Caco-2 (cell line): ENCODE results near the gene MRPS25. TPM values are rescaled to one million over a fixed set of nuclear protein-coding genes. Genes with fewer than 3 reads are reported as not detected.

Experiments
- BruUV-seq: library from RNA; stranded (reverse); fragments of 400-500 nt; replicated peaks from 2 replicates; lab custom pipeline; 2021; lab: Mats Ljungman, UMichigan
- CTCF ChIA-PET: fragments of 300-600 bp; sonication (Branson Sonifier 250); formaldehyde crosslinking; loops from one replicate; lab custom pipeline; 2022; ENCODE audit warnings: antibody characterized with exemption; lab: Charles Lee
- POLR2A ChIA-PET: fragments of 300-600 bp; sonication (Branson Sonifier 250); formaldehyde crosslinking; loops from one replicate; lab custom pipeline; 2022; ENCODE audit warnings: antibody characterized with exemption; lab: Charles Lee
- DNase-seq, 2 experiments: peaks; one replicate each; pipeline versions ENCODE4 v3.0.0 to v3.0.0-alpha.2; 2020 to 2022
- H3K27me3 ChIP-seq: replicated peaks from 2 replicates; pipeline ENCODE4 v1.6.0; 2011; ENCODE audit warnings: low read length; ENCODE audit not compliant: control insufficient read depth, insufficient read depth
- H3K36me3 ChIP-seq: 2 replicates; pipeline ENCODE4 v1.5.1; 2011; ENCODE audit warnings: low read length; ENCODE audit not compliant: control insufficient read depth, insufficient read depth
- H3K4me1 ChIP-seq: fragments of 250-450 bp; sonication (Bioruptor Pico); 2 replicates; pipeline ENCODE4 v1.5.1; 2020; ENCODE audit warnings: mild to moderate bottlenecking
- H3K4me3 ChIP-seq: 2 replicates; pipeline ENCODE4 v1.5.1; 2011; ENCODE audit warnings: low read depth, mild to moderate bottlenecking, control low read depth, low read length
- H3K9me3 ChIP-seq: fragments of 250-450 bp; sonication (Bioruptor Pico); 2 replicates; pipeline ENCODE4 v1.5.1; 2020; ENCODE audit warnings: mild to moderate bottlenecking, moderate library complexity
- H3K27ac Mint-ChIP-seq: one replicate; pipeline ENCODE4 v1.8.0; 2022; ENCODE audit warnings: mixed read lengths; ENCODE audit not compliant: unreplicated experiment
- H3K27me3 Mint-ChIP-seq: one replicate; pipeline ENCODE4 v1.8.0; 2022; ENCODE audit warnings: mixed read lengths; ENCODE audit not compliant: insufficient read depth, unreplicated experiment
- H3K36me3 Mint-ChIP-seq: one replicate; pipeline ENCODE4 v1.8.0; 2022; ENCODE audit warnings: mild to moderate bottlenecking, mixed read lengths; ENCODE audit not compliant: insufficient read depth, unreplicated experiment
- H3K4me1 Mint-ChIP-seq: one replicate; pipeline ENCODE4 v1.8.0; 2022; ENCODE audit warnings: low read depth, mixed read lengths; ENCODE audit not compliant: unreplicated experiment
- H3K4me3 Mint-ChIP-seq: one replicate; pipeline ENCODE4 v1.8.0; 2022; ENCODE audit warnings: mild to moderate bottlenecking, moderate library complexity, mixed read lengths; ENCODE audit not compliant: unreplicated experiment
- H3K9me3 Mint-ChIP-seq: one replicate; pipeline ENCODE4 v1.8.0; 2022; ENCODE audit warnings: mixed read lengths; ENCODE audit not compliant: unreplicated experiment
- CTCF ChIP-seq, 2 experiments: fragments of 200-600 bp in 1 of 2; IDR thresholded peaks; 1 replicate in 1 of 2; 2 replicates in 1 of 2; pipeline versions ENCODE4 v1.5.1 to v1.8.0; 2011 to 2022; ENCODE audit warnings: antibody characterized with exemption in 1 of 2, control low read depth in 1 of 2, inconsistent platforms in 1 of 2, low read depth in 1 of 2, low read length in 1 of 2, mild to moderate bottlenecking in 1 of 2, moderate library complexity in 1 of 2; ENCODE audit not compliant: insufficient read depth in 1 of 2, severe bottlenecking in 1 of 2, unreplicated experiment in 1 of 2
- intact Hi-C: fragments of 100-400 bp; cut with micrococcal nuclease; formaldehyde crosslinking; loops from one replicate; pipeline ENCODE4 v1.10.0; 2022; ENCODE audit not compliant: unreplicated experiment
- total RNA-seq: library from RNA; stranded (reverse); gene quantifications from 2 replicates; pipeline ENCODE4 v1.2.3, GENCODE V29; 2022

MRPS25 gene
- total RNA-seq, 1 experiment from 2014 or later, result 53.3 TPM

- no peaks in the 10 kb centered on the region for H3K27me3 Mint-ChIP-seq
- peaks cover 66% of the 10 kb centered on the region for H3K36me3 Mint-ChIP-seq
- Histone ChIP-seq H3K9me3 (no peaks in the 10 kb centered on the region), H3K36me3 (peaks cover 1% of the 10 kb centered on the region; the same call in 1 of the 2 replicates), H3K4me3 (no peak overlapping the region), H3K4me1 (peaks cover 11% of the 10 kb centered on the region; the same call in 1 of the 2 replicates), H3K27me3 (no peaks in the 10 kb centered on the region)
- no peak overlapping the region for H3K27ac Mint-ChIP-seq
- no peak overlapping the region for H3K4me3 Mint-ChIP-seq
- H3K4me1 Mint-ChIP-seq, result no peaks in the 10 kb centered on the region
- no peak for DNase-seq
- no peaks in the 10 kb centered on the region for H3K9me3 Mint-ChIP-seq
- intact Hi-C loops, result loop anchor here (5.0 kb wide), 1 partner anchor 87 kb away; no protein-coding TSS in a partner anchor
- ChIA-PET POLR2A (no interaction called here), CTCF (no interaction called here)
- TF ChIP-seq CTCF (IDR thresholded peaks at IDR 0.05; ENCODE audit: insufficient read depth in 1 of 2, low read depth in 1 of 2, low read length in 1 of 2, severe bottlenecking in 1 of 2, unreplicated experiment in 1 of 2), result no peak
- no TSS peak for BruUV-seq
Observed at GRCh38 chr3:15014606-15015328, 50.3 kb downstream of the MRPS25 start.

- H3K4me3 ChIP-seq, result no peak overlapping the region
- Mint-ChIP-seq H3K4me1 (peaks cover 7% of the 10 kb centered on the region), H3K27me3 (no peaks in the 10 kb centered on the region), H3K4me3 (no peak overlapping the region), H3K27ac (no peak overlapping the region), H3K36me3 (peaks cover 71% of the 10 kb centered on the region), H3K9me3 (no peaks in the 10 kb centered on the region)
- H3K36me3 ChIP-seq, result peaks cover 1% of the 10 kb centered on the region; the same call in 1 of the 2 replicates
- no peak for TF ChIP-seq CTCF (IDR thresholded peaks at IDR 0.05; ENCODE audit: insufficient read depth in 1 of 2, low read depth in 1 of 2, low read length in 1 of 2, severe bottlenecking in 1 of 2, unreplicated experiment in 1 of 2)
- no peaks in the 10 kb centered on the region for H3K27me3 ChIP-seq
- ChIA-PET CTCF (interaction anchor here (0.6 kb wide), 1 partner anchor 56 kb away, joined by 3 read pairs; no protein-coding TSS in a partner anchor), POLR2A (no interaction called here)
- intact Hi-C loops, result no loop called here
- no peak for DNase-seq
- H3K9me3 ChIP-seq, result no peaks in the 10 kb centered on the region
- H3K4me1 ChIP-seq, result peaks cover 11% of the 10 kb centered on the region; the same call in 1 of the 2 replicates
- BruUV-seq, result no TSS peak
Observed at GRCh38 chr3:15011174-15011573, 53.9 kb downstream of the MRPS25 start.

GRCh38 chr3:15010664-15011063 lies 54.5 kb downstream of the MRPS25 start:
- intact Hi-C loops, result no loop called here
- Mint-ChIP-seq H3K4me3 (no peak overlapping the region), H3K27me3 (no peaks in the 10 kb centered on the region), H3K36me3 (peaks cover 65% of the 10 kb centered on the region), H3K27ac (no peak overlapping the region), H3K9me3 (no peaks in the 10 kb centered on the region), H3K4me1 (peaks cover 7% of the 10 kb centered on the region)
- Histone ChIP-seq H3K27me3 (no peaks in the 10 kb centered on the region), H3K4me1 (peaks cover 11% of the 10 kb centered on the region; the same call in 1 of the 2 replicates), H3K9me3 (no peaks in the 10 kb centered on the region), H3K4me3 (no peak overlapping the region), H3K36me3 (peaks cover 1% of the 10 kb centered on the region; the same call in 1 of the 2 replicates)
- no peak for TF ChIP-seq CTCF (IDR thresholded peaks at IDR 0.05; ENCODE audit: insufficient read depth in 1 of 2, low read depth in 1 of 2, low read length in 1 of 2, severe bottlenecking in 1 of 2, unreplicated experiment in 1 of 2)
- CTCF ChIA-PET, result interaction anchor here (0.6 kb wide), 1 partner anchor 55 kb away, joined by 3 read pairs; no protein-coding TSS in a partner anchor
- DNase-seq, result no peak
- POLR2A ChIA-PET, result no interaction called here
- BruUV-seq, result no TSS peak
